Measurements from ENCODE around the gene SLC6A18.
"Not testable (repeated sequence)": the region's sequence is repeated elsewhere in the genome, so short reads cannot be mapped to it uniquely, and the experiment has no call there.

The SLC6A18 gene

GRCh38 chr5:1216918-1217295 lies 8.3 kb upstream of the SLC6A18 start:
- no peak for DNase-seq

GRCh38 chr5:1217596-1218206 lies 7.5 kb upstream of the SLC6A18 start:
- no peak for DNase-seq

GRCh38 chr5:1218351-1219080 lies 6.7 kb upstream of the SLC6A18 start:
- no peak for DNase-seq

- DNase-seq, result no peak
Measured at GRCh38 chr5:1219098-1219767, 5.9 kb upstream of the SLC6A18 start.

- DNase-seq, result no peak
Measured at GRCh38 chr5:1219768-1220100, 5.4 kb upstream of the SLC6A18 start.

- DNase-seq, result no peak
Measured at GRCh38 chr5:1220351-1220750, 4.8 kb upstream of the SLC6A18 start.

GRCh38 chr5:1220831-1221230 lies 4.3 kb upstream of the SLC6A18 start:
- no peak for DNase-seq

- no peak for DNase-seq
Measured at GRCh38 chr5:1221721-1222120, 3.5 kb upstream of the SLC6A18 start.

GRCh38 chr5:1222147-1222546 lies 3.0 kb upstream of the SLC6A18 start:
- DNase-seq, result no peak

- DNase-seq, result no peak
Measured at GRCh38 chr5:1222621-1223277, 2.4 kb upstream of the SLC6A18 start.

- no peak for DNase-seq
Measured at GRCh38 chr5:1223278-1223670, 1.9 kb upstream of the SLC6A18 start.

GRCh38 chr5:1224631-1225030 lies 550 bp upstream of the SLC6A18 start:
- no peak for DNase-seq

GRCh38 chr5:1226231-1226630 lies 1.1 kb downstream of the SLC6A18 start:
- DNase-seq, result no peak

GRCh38 chr5:1226839-1227581 lies 1.8 kb downstream of the SLC6A18 start:
- no peak for DNase-seq

- no peak for DNase-seq
Measured at GRCh38 chr5:1227667-1228066, 2.5 kb downstream of the SLC6A18 start.

GRCh38 chr5:1228120-1228519 lies 2.9 kb downstream of the SLC6A18 start:
- DNase-seq, result no peak

- not testable (repeated sequence) for DNase-seq
Measured at GRCh38 chr5:1229023-1229422, 3.8 kb downstream of the SLC6A18 start.

GRCh38 chr5:1229822-1230221 lies 4.6 kb downstream of the SLC6A18 start:
- DNase-seq, result no peak

- DNase-seq, result no peak
Measured at GRCh38 chr5:1230551-1230950, 5.4 kb downstream of the SLC6A18 start.

- DNase-seq, result no peak
Measured at GRCh38 chr5:1231354-1231905, 6.2 kb downstream of the SLC6A18 start.

GRCh38 chr5:1232780-1233179 lies 7.6 kb downstream of the SLC6A18 start:
- no peak for DNase-seq

- no peak for DNase-seq
Measured at GRCh38 chr5:1235379-1235778, 10.2 kb downstream of the SLC6A18 start.

- DNase-seq, result no peak
Measured at GRCh38 chr5:1235838-1236237, 10.7 kb downstream of the SLC6A18 start.

Measured in CD4-positive, alpha-beta T cell treated with Interferon gamma for 1 hour (primary cell).